Caki2 (cell line): Measurements from ENCODE around the gene TRIM34. TPM values are rescaled to one million over a fixed set of nuclear protein-coding genes. Genes with fewer than 3 reads are reported as not detected.
"Not testable (repeated sequence)": the region's sequence is repeated elsewhere in the genome, so short reads cannot be mapped to it uniquely, and the experiment has no call there.

Experiments used
- DNase-seq: peaks from one replicate; pipeline ENCODE4 v3.0.0-alpha.2; 2015; ENCODE audit warnings: low read depth
- in situ Hi-C: cut with HindIII; loops from 2 replicates; pipeline ENCODE4 v1.10.0; 2016; ENCODE audit warnings: low sequenced_read_pairs, low pct_unique_long_range_greater_than_20kb, mixed read lengths
- total RNA-seq: library from RNA; depleted of rRNA; stranded (reverse); fragments of >200 nt; shearing (Covaris generic); gene quantifications from 2 replicates; pipeline ENCODE4 v1.2.3, GENCODE V29; 2014; ENCODE audit warnings: low replicate concordance

The TRIM34 gene
- total RNA-seq, 1 experiment from 2014 or later, result 15.3 TPM

DNA sequence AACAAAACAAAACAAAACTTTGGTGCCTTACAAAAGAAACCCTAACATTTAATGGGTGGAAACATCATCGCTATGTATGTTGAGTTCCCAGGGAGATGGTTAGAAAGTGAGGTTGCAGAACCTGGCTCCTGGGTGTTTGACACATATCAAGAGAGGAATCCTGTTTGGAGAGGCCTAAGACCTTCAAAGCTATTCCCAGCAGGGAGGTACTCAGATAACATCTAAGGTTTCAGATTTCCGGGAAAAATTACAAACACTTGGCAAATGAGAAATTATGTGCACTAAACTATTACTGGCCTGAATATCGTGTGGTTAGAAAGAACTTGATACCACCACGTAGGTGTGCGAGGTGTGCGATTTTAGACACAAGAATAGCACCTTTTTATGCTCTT, 41.6 kb downstream of the TRIM34 start:
- DNase-seq, result no peak
- in situ Hi-C loops, result no loop called here

DNA sequence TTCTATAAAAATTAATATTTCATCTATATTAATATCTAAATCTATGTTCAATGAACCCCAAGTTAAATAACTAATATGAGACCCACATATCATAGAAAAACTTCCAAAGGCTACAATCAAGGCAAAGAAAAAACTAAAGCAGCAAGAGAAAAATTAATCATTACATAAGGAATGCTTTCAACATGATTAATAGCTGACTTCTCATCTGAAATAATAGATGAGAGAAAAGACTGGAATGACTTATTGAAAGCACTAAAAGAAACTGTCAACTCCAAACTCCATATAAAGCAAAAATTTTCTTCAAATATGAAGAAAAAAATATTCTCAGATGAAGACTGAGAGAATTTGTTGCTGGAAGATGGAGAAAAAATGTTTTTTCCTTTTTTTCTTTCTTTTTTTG, 47.0 kb downstream of the TRIM34 start:
- DNase-seq, result no peak
- in situ Hi-C loops, result no loop called here

DNA sequence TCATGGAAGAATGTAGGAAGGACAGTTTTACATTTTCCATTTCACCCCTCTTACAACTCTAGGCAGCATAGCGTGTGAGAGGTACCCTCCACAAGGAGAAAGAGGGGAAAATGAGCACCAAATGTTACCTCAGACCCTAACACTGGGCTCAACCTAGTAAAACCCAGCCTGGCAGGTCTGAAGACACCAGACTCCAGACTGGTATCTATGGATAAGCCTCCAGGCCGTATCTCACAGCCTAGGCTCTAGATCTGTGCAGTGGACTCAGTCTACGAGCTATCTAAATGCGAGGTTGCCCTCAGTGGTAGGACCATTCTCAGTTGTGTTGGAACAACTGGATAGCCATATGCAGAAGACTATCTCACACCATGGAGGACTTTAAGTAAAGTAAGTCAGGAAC, 49.6 kb downstream of the TRIM34 start:
- no peak for DNase-seq
- in situ Hi-C loops, result no loop called here

DNA sequence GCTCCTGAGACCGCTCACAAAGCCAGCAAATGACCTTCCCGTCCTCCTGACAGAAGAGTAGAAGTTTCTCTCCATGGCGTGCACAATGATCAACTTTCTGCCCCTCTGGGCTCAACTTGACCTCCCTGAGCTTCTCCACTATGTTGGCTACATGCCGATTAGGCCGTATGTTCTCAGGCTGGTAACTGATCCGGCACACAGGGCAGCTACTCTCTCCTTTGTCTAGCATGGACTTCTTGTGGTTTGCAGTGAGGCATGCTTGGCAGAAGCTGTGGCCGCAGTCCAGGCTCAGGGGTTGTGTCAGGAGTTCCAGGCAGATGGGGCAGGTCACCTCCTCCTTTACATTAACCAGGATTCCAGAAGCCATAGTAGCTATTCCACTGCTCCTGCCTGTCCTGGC, 55.0 kb downstream of the TRIM34 start:
- no peak for DNase-seq
- in situ Hi-C loops, result no loop called here

DNA sequence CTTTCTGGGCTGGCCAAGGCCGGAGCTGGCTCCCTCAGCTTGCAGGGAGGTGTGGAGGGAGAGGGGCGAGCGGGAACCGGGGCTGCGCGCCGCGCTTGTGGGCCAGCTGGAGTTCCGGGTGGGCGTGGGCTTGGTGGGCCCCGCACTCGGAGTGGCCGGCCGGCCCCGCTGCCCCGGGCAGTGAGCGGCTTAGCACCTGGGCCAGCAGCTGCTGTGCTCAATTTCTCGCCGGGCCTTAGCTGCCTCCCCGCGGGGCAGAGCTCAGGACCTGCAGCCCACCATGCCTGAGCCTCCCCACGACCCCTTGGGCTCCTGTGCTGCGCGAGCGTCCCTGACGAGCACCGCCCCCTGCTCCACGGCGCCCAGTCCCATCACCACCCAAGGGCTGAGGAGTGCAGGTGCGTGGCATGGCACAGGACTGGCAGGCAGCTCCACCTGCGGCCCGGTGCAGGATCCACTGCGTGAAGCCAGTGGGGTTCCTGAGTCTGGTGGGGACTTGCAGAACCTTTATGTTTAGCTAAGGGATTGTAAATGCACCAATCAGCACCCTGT, 58.2 kb downstream of the TRIM34 start:
- DNase-seq, in situ Hi-C loops: not testable (repeated sequence)

DNA sequence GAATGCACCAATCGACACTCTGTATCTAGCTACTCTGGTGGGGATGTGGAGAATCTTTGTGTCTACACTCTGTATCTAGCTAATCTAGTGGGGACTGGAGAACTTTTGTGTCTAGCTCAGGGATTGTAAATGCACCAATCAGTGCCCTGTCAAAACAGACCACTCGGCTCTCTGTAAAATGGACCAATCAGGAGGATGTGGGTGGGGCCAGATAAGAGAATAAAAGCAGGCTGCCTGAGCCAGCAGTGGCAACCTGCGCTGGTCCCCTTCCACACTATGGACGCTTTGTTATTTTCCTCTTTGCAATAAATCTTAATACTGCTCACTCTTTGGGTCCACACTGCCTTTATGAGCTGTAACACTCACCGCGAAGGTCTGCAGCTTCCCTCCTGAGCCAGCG, 58.8 kb downstream of the TRIM34 start:
- DNase-seq, in situ Hi-C loops: not testable (repeated sequence)

DNA sequence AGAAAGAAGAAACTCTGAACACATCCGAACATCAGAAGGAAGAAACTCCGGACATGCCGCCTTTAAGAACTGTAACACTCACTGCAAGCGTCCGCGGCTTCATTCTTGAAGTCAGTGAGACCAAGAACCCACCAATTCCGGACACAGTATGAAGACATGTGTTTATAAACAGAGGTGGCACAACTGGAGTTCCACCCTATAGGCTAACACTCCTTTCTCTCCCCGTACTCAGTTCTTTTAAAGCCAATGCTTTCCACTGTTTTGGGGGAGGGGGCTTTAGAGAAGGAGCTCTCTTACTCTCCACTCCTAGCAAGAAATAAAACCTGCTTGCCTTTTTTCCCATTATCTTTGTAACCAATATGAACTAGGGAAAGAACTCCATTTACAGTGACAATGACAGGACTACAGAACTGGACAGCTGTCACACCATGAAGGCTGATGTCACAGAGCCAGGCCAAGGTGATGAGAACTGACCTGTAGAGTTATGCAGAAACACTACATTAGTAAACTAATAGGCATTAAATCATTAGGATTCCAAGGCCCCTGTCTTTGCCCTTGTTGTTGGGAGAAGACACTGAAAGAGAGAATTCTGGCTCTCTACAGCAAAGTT, 59.3 kb downstream of the TRIM34 start:
- no peak for DNase-seq
- in situ Hi-C loops, result no loop called here

DNA sequence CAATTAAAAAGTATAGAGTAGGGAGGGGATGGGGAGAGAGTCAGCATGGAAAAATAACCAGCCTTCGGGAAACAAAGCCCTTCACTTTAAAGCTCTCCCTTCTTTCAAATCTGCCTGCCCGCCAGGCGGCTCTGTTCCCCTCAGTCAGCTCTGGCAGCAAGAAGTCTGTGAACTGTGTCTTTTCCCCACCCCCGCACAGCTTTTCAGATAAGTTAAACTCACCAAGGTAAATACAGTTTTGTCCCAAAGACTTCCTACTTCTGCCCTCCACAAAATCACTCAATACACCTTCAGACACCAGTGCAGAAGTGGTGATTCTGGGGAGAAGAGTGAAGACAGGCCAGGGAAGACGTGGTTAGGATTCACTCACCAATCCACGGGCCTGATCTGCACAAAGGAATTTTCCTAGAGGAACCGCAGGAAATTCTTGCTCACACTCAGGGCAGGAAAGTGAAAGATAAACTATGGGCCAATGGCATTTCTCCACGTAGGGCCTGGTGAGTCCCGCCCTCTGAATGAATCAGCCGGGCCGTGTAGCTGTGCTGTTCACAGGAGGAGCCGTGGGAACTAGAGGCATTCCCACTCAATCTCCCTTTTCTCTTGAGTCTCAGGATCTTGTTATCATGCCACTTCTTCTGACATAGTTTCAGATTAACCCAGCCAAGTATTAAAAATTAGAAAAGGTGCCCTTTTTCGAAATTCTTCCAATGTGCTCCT, 60.0 kb downstream of the TRIM34 start, which contains the start of gene TRIM5:
Gene TRIM5 (minus strand): TSS at position 429 of the 717 bp plus-strand sequence. CDS start 4,897 bp downstream, outside the sequence.
- in situ Hi-C loops, result no loop called here

DNA sequence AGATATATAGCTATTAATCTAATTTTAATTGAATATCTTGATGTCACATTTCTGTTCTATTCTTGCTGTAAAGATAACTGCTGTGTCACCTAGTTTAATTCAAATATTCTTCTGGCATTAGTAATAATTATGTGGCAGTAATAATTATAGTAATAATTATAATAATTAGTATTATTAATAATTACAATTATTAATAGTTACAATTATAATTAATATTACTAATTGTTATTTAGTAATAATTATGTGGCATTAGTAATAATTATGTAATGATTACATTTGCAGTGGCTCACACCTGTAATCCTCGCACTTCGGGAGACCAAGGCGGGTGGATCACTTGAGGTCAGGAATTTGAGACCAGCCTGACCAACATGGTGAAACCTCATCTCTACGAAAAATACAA, 61.6 kb downstream of the TRIM34 start:
- in situ Hi-C loops, result no loop called here
- DNase-seq, result no peak

More for the DNA sequence above, 60.0 kb downstream of the TRIM34 start, which contains the start of gene TRIM5:
- peak; percentile 91 for DNase-seq

DNA sequence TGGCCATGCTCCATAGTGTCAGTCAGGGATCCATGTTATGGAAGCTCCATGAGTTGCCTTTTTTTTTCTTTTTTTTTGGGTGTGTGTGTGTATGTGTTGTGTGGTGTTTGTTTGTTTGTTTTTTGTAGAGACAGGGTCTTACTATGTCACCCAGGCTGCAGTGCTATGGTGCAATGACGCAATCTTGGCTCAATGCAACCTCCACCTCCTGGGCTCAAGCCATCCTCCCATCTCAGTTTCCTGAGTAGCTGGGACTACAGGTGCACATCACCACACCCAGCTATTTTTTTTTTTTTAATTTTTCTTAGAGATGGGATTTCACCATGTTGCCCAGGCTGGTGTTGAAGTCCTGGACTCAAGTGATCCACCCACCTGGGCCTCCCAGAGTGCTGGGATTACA, 63.7 kb downstream of the TRIM34 start:
- in situ Hi-C loops, result no loop called here
- DNase-seq, result no peak

DNA sequence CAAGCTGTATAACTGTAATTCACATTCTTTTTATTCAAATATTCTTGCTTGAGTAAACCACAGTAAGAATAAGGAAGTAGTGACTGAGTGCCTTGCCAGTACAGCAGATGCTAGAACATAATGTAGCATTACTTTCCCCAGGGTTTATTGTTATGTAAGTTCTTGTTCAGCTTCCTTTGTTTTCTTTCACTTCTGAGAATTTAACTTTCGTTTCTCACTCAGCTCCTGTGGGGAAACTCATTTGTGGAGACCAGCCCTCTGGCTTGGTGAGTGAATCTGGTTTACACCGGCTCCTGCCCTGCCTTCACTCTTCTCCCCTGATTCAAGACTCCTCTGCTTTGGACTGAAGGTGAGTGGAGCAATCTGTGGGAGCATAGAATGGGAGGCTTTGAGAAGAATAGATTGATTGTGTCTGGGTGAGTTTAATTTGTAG, 64.8 kb downstream of the TRIM34 start, which contains the start of gene TRIM22:
Gene TRIM22 (plus strand): TSS at position 240 of the 433 bp plus-strand sequence. CDS start 6,443 bp downstream, outside the sequence.
- in situ Hi-C loops, result no loop called here

DNA sequence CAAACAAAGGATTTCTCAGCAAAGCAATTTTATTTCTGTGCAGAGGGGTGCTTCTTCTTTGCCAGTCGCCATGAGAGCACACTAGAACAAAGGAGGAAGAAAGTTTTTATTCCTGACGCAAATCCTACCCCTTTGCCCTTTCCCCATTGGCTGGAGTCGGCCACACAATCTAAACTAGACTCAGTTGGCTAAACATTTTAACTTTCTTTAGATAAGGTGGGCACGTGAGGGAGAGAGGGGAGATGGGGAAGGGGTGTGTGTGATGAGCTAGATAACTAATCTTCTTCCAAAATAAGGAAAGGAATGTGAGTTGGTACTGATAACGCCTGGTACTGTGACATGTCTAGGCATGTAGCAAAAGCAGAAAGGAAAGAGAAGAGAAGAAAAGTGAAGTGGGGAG, 65.4 kb downstream of the TRIM34 start:
- in situ Hi-C loops, result no loop called here
- DNase-seq, result no peak

More for the DNA sequence above, 64.8 kb downstream of the TRIM34 start, which contains the start of gene TRIM22:
- DNase-seq, result no peak

DNA sequence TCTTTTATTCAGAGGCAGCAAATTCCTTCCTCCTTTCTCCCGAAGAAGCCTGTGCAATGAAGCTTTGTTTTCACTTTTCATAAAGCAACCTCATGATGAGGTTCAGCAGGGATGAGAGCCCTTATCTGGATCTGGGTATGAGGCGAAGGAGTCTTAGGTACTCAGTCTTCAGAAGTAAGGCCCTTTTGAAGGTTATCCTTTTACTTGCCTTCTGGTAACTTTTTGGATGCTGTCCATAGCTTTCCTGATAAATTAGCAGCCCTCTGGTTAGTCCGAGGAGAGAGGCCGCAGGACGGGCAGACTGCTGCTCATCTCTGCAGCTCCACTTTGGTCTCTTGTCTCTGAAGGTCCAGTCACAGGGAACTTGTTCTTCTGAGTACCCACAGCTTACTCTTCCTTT, 65.9 kb downstream of the TRIM34 start:
- no peak for DNase-seq
- in situ Hi-C loops, result no loop called here

DNA sequence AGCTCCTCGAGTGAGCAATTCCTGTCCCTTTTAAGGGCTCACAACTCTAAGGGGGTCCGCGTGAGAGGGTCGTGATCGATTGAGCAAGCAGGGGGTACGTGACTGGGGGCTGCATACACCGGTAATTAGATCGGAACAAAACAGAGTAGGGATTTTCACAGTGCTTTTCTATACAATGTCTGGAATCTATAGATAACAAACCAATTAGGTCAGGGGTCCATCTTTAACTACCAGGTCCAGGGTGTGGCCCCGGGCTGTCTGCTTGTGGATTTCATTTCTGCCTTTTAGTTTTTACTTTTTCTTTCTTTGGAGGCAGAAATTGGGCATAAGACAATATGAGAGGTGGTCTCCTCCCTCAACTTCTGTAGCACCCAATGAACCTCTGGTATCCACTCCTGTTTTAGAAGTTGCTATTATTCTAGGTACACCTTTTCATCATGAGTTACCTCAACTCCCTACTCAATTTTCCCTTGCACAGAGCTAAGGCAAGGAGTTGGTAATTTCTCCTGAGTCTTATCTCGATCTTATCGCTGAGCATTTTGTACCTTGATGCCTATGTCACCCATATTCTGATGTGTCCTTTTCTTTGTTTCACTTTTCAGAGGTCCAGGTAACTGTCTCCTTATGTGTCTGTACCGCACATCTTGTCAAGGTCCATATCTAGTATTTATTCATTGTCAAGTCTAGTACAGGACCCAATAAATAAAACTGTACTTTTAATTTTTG, 66.6 kb downstream of the TRIM34 start:
- in situ Hi-C loops, DNase-seq: not testable (repeated sequence)

DNA sequence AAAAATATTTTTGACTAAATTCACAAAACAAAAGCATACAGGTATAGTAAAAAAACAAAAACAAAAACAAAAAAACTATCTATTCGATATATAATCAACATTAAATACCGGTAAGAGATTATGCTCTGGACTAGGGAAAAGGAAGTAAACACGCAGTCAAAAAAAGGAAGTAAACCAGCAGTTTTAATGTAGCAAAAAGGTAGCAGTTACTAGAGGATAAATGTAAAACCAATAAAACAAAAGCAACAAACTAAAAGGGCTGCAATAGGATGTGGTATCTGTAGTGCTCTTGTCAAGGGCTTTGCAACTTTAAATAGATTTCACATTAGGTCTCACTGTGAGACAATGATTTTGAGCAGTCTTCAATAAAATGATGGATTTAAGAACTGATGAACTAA, 67.2 kb downstream of the TRIM34 start:
- in situ Hi-C loops, result no loop called here
- no peak for DNase-seq
